ENCODE results near the gene PRKG1. TPM values are rescaled to one million over a fixed set of nuclear protein-coding genes. Genes with fewer than 3 reads are reported as not detected.

The PRKG1 gene
- total and polyA plus RNA-seq, 2 of the 4 experiments (the other 2 are of a cell fraction) = 3.5 to 18.3 TPM

GRCh38 chr10:52056291-52056690 is 982.0 kb downstream of the PRKG1 start:
- no peaks in the 10 kb centered on the region for H3K36me3 ChIP-seq (ENCODE audit: control insufficient read depth, insufficient read depth, low read length)
- ATAC-seq (ENCODE audit: low read depth) (no peak), DNase-seq (no peak)
- H3K56ac ChIP-seq (ENCODE audit: extremely low read depth, insufficient read depth, low read length) = no peak overlapping the region
- no peaks in the 10 kb centered on the region for H3K9me3 ChIP-seq (ENCODE audit: control insufficient read depth, insufficient read depth, low read length)
- no peaks in the 10 kb centered on the region for H3K79me1 ChIP-seq (ENCODE audit: low read depth in 1 of 2, low read length in 2 of 2)
- no peaks in the 10 kb centered on the region; the same call in 1 of the 2 replicates for H3K4me1 ChIP-seq (ENCODE audit: control insufficient read depth, insufficient read depth, low read length)
- peak; percentile 40 for TF ChIP-seq CEBPB (IDR thresholded peaks at IDR 0.05; ENCODE audit: low read depth, low read length)
- TF ChIP-seq MAZ (IDR thresholded peaks at IDR 0.05; ENCODE audit: borderline replicate concordance, low read depth, low read length) = no peak
- WGBS, 2 experiments (ENCODE audit: extremely low coverage in 2 of 2, insufficient read length in 1 of 2) = no CpG with 5 or more reads among the region's 2 CpGs
- no peak overlapping the region for H3K18ac ChIP-seq (ENCODE audit: low read depth, low read length)
- H2AK9ac ChIP-seq (replicated peaks; ENCODE audit: low read depth, low read length, poor library complexity) = no peak overlapping the region
- no peak overlapping the region for H2BK20ac ChIP-seq (ENCODE audit: low read depth, low read length)
- POLR2A ChIA-PET (ENCODE audit: unreplicated experiment) = no interaction called here
- no peak overlapping the region for H4K5ac ChIP-seq (ENCODE audit: low read depth, low read length)
- in situ Hi-C loops (cut with MboI; ENCODE audit: low sequenced_read_pairs) = no loop called here
- H2AFZ ChIP-seq (replicated peaks; ENCODE audit: low read length, poor library complexity) = no peak overlapping the region
- H2AK5ac ChIP-seq (ENCODE audit: low read depth, low read length) = no peak overlapping the region
- H4K20me1 ChIP-seq (ENCODE audit: insufficient read depth, low read length) = no peaks in the 10 kb centered on the region
- no peak overlapping the region for H2BK5ac ChIP-seq (ENCODE audit: low read depth, low read length, poor library complexity, severe bottlenecking)
- no peak overlapping the region for H4K8ac ChIP-seq (ENCODE audit: low read depth in 2 of 2, low read length in 2 of 2)
- H2BK15ac ChIP-seq (ENCODE audit: low read depth, low read length) = no peak overlapping the region
- dilution Hi-C loops (cut with HindIII; ENCODE audit: low sequenced_read_pairs, unreplicated experiment) = no loop called here
- no peak overlapping the region for H2BK120ac ChIP-seq (ENCODE audit: low read depth, low read length)
- no peak overlapping the region for H3K9ac ChIP-seq (ENCODE audit: low read depth, low read length)
- H4K91ac ChIP-seq (ENCODE audit: insufficient read depth, low read depth, low read length) = no peak overlapping the region
- BruUV-seq (replicated peaks) = no TSS peak
- no peaks in the 10 kb centered on the region for H3K27me3 ChIP-seq (ENCODE audit: control insufficient read depth, insufficient read depth, low read length)
- CTCF ChIA-PET = no interaction called here
- H3K4ac ChIP-seq (ENCODE audit: low read depth, low read length) = no peak overlapping the region
- no peak overlapping the region for H3K14ac ChIP-seq (replicated peaks; ENCODE audit: low read depth, low read length)
- no peak overlapping the region for H3K23ac ChIP-seq (ENCODE audit: low read depth, low read length)
- H3K27ac ChIP-seq (ENCODE audit: insufficient read depth, low read length) = no peak overlapping the region
- no peak overlapping the region for H3K4me2 ChIP-seq (ENCODE audit: low read depth, low read length)
- intact Hi-C loops (cut with micrococcal nuclease) = loop anchor here (5.0 kb wide), 1 partner anchor 41 kb away; no protein-coding TSS in a partner anchor
- no peaks in the 10 kb centered on the region for H3K9me1 ChIP-seq (ENCODE audit: insufficient read depth, low read length)
- no peak overlapping the region for H3K4me3 ChIP-seq (ENCODE audit: insufficient read depth, low read depth, low read length)
